MM.1S (cell line): ENCODE results near the gene IQGAP2.
"Not testable (repeated sequence)": the region's sequence is repeated elsewhere in the genome, so short reads cannot be mapped to it uniquely, and the experiment has no call there.

ENCODE experiments used
- EZH2 ChIP-seq: fragments of 300-600 bp; sonication (generic); optimal IDR thresholded peaks from 2 replicates; pipeline ENCODE3; 2017; ENCODE audit warnings: low read depth, mild to moderate bottlenecking, antibody characterized with exemption, low read length, mixed read lengths
- EZH2phosphoT487 ChIP-seq: fragments of 300-600 bp; sonication (generic); IDR thresholded peaks from 2 replicates; pipeline ENCODE4 v1.6.1; 2018; ENCODE audit warnings: antibody characterized with exemption, low read length
- TF ChIP-seq, protein P1 (sequence below): fragments of 300-600 bp; sonication (generic); IDR thresholded peaks from 2 replicates; pipeline ENCODE4 v1.5.1; 2016; ENCODE audit warnings: antibody characterized with exemption, low read length, mixed read lengths

GRCh38 chr5:76550881-76551280 is 147.8 kb downstream of the IQGAP2 start:
- TF ChIP-seq, protein P1, sequence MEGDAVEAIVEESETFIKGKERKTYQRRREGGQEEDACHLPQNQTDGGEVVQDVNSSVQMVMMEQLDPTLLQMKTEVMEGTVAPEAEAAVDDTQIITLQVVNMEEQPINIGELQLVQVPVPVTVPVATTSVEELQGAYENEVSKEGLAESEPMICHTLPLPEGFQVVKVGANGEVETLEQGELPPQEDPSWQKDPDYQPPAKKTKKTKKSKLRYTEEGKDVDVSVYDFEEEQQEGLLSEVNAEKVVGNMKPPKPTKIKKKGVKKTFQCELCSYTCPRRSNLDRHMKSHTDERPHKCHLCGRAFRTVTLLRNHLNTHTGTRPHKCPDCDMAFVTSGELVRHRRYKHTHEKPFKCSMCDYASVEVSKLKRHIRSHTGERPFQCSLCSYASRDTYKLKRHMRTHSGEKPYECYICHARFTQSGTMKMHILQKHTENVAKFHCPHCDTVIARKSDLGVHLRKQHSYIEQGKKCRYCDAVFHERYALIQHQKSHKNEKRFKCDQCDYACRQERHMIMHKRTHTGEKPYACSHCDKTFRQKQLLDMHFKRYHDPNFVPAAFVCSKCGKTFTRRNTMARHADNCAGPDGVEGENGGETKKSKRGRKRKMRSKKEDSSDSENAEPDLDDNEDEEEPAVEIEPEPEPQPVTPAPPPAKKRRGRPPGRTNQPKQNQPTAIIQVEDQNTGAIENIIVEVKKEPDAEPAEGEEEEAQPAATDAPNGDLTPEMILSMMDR = not testable (repeated sequence)
- TF ChIP-seq EZH2, EZH2phosphoT487: not testable (repeated sequence)
